ENCODE results near the gene PRDM2. TPM values are rescaled to one million over a fixed set of nuclear protein-coding genes. Genes with fewer than 3 reads are reported as not detected.

Gene PRDM2
- total and polyA plus RNA-seq, 2 of the 13 experiments (the other 11 are each of a cell fraction or from before 2014, with no cell fraction given), result 4.0 to 6.5 TPM

DNA sequence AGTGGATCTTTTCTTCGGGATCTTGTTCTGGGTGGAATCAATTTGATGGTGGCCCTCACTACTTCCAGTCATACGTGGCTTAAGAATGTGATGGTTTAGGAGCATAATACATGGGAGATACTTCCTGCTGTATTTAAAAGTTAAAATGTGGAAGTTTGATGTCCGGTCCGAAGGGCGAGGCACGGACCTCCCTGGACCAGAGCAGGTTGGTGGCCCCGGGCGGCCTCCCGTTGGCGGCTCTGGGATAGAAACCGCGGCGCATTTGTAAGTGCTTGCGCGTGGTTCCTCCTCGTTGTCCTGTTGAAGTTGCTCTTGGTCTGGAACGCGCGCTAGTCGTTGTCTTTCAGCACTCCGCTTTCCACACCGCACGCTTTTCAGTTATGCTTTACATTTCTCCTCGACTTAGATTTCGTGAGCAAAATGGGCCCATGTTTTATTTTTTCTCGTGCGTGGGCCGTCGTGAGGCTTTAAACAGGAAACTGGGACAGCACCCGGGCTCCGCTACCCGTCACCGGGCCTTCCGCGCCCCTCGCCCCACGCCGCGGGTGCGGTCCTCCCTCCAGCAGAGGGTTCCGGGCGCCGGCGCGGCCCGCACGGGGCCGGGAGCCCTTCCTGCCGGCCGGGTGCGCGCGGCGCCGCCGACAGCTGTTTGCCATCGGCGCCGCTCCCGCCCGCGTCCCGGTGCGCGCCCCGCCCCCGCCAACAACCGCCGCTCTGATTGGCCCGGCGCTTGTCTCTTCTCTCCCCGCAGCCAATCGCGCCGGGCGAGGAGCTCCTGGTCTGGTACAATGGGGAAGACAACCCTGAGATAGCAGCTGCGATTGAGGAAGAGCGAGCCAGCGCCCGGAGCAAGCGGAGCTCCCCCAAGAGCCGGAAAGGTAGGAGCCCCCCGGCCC is 48.9 kb downstream of the PRDM2 start (continued):
- TF ChIP-seq, protein P1, sequence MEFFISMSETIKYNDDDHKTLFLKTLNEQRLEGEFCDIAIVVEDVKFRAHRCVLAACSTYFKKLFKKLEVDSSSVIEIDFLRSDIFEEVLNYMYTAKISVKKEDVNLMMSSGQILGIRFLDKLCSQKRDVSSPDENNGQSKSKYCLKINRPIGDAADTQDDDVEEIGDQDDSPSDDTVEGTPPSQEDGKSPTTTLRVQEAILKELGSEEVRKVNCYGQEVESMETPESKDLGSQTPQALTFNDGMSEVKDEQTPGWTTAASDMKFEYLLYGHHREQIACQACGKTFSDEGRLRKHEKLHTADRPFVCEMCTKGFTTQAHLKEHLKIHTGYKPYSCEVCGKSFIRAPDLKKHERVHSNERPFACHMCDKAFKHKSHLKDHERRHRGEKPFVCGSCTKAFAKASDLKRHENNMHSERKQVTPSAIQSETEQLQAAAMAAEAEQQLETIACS (CRISPR knock-in tag; IDR thresholded peaks at IDR 0.05), result peak; percentile 68
- TF ChIP-seq, protein P2, sequence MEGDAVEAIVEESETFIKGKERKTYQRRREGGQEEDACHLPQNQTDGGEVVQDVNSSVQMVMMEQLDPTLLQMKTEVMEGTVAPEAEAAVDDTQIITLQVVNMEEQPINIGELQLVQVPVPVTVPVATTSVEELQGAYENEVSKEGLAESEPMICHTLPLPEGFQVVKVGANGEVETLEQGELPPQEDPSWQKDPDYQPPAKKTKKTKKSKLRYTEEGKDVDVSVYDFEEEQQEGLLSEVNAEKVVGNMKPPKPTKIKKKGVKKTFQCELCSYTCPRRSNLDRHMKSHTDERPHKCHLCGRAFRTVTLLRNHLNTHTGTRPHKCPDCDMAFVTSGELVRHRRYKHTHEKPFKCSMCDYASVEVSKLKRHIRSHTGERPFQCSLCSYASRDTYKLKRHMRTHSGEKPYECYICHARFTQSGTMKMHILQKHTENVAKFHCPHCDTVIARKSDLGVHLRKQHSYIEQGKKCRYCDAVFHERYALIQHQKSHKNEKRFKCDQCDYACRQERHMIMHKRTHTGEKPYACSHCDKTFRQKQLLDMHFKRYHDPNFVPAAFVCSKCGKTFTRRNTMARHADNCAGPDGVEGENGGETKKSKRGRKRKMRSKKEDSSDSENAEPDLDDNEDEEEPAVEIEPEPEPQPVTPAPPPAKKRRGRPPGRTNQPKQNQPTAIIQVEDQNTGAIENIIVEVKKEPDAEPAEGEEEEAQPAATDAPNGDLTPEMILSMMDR (CRISPR knock-in tag; IDR thresholded peaks at IDR 0.05), result peak; percentile 38
- TF ChIP-seq, protein P3, sequence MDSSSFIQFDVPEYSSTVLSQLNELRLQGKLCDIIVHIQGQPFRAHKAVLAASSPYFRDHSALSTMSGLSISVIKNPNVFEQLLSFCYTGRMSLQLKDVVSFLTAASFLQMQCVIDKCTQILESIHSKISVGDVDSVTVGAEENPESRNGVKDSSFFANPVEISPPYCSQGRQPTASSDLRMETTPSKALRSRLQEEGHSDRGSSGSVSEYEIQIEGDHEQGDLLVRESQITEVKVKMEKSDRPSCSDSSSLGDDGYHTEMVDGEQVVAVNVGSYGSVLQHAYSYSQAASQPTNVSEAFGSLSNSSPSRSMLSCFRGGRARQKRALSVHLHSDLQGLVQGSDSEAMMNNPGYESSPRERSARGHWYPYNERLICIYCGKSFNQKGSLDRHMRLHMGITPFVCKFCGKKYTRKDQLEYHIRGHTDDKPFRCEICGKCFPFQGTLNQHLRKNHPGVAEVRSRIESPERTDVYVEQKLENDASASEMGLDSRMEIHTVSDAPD (CRISPR knock-in tag; IDR thresholded peaks at IDR 0.05), result no peak
- no peak for TF ChIP-seq ZNF598 (CRISPR knock-in tag; IDR thresholded peaks at IDR 0.05; ENCODE audit: borderline replicate concordance)
- TF ChIP-seq NFATC3 (CRISPR knock-in tag; IDR thresholded peaks at IDR 0.05), result no peak
- TF ChIP-seq MAF1 (CRISPR knock-in tag; IDR thresholded peaks at IDR 0.05; ENCODE audit: borderline replicate concordance), result no peak
- peak; percentile 7; the same call in 1 of the 2 replicates for TF ChIP-seq SAP130 (CRISPR knock-in tag; IDR thresholded peaks at IDR 0.05; ENCODE audit: low read depth)
- TF ChIP-seq ETV6 (CRISPR knock-in tag; conservative IDR thresholded peaks at IDR 0.05), result peak; percentile 61; the same call in 1 of the 2 replicates
- peak; percentile 27 for TF ChIP-seq GABPA (IDR thresholded peaks at IDR 0.05; ENCODE audit: low read depth, low read length)
- TF ChIP-seq GABPA (CRISPR knock-in tag; IDR thresholded peaks at IDR 0.05; ENCODE audit: low read depth), result no peak; the same call in 1 of the 2 replicates
- TF ChIP-seq, protein P4, sequence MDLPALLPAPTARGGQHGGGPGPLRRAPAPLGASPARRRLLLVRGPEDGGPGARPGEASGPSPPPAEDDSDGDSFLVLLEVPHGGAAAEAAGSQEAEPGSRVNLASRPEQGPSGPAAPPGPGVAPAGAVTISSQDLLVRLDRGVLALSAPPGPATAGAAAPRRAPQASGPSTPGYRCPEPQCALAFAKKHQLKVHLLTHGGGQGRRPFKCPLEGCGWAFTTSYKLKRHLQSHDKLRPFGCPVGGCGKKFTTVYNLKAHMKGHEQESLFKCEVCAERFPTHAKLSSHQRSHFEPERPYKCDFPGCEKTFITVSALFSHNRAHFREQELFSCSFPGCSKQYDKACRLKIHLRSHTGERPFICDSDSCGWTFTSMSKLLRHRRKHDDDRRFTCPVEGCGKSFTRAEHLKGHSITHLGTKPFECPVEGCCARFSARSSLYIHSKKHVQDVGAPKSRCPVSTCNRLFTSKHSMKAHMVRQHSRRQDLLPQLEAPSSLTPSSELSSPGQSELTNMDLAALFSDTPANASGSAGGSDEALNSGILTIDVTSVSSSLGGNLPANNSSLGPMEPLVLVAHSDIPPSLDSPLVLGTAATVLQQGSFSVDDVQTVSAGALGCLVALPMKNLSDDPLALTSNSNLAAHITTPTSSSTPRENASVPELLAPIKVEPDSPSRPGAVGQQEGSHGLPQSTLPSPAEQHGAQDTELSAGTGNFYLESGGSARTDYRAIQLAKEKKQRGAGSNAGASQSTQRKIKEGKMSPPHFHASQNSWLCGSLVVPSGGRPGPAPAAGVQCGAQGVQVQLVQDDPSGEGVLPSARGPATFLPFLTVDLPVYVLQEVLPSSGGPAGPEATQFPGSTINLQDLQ (CRISPR knock-in tag; IDR thresholded peaks at IDR 0.05), result no peak
- TF ChIP-seq, protein P5, sequence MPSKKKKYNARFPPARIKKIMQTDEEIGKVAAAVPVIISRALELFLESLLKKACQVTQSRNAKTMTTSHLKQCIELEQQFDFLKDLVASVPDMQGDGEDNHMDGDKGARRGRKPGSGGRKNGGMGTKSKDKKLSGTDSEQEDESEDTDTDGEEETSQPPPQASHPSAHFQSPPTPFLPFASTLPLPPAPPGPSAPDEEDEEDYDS (CRISPR knock-in tag; IDR thresholded peaks at IDR 0.05), result peak; percentile 84
- no peak for TF ChIP-seq DNMT3B (CRISPR knock-in tag; conservative IDR thresholded peaks at IDR 0.05)
- TF ChIP-seq, protein P6, sequence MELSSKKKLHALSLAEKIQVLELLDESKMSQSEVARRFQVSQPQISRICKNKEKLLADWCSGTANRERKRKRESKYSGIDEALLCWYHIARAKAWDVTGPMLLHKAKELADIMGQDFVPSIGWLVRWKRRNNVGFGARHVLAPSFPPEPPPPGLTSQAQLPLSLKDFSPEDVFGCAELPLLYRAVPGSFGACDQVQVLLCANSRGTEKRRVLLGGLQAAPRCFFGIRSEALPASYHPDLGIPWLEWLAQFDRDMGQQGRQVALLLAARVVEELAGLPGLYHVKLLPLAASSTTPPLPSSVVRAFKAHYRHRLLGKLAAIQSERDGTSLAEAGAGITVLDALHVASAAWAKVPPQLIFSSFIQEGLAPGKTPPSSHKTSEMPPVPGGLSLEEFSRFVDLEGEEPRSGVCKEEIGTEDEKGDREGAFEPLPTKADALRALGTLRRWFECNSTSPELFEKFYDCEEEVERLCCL (CRISPR knock-in tag; IDR thresholded peaks at IDR 0.05; ENCODE audit: borderline replicate concordance), result no peak
- TF ChIP-seq, protein P7, sequence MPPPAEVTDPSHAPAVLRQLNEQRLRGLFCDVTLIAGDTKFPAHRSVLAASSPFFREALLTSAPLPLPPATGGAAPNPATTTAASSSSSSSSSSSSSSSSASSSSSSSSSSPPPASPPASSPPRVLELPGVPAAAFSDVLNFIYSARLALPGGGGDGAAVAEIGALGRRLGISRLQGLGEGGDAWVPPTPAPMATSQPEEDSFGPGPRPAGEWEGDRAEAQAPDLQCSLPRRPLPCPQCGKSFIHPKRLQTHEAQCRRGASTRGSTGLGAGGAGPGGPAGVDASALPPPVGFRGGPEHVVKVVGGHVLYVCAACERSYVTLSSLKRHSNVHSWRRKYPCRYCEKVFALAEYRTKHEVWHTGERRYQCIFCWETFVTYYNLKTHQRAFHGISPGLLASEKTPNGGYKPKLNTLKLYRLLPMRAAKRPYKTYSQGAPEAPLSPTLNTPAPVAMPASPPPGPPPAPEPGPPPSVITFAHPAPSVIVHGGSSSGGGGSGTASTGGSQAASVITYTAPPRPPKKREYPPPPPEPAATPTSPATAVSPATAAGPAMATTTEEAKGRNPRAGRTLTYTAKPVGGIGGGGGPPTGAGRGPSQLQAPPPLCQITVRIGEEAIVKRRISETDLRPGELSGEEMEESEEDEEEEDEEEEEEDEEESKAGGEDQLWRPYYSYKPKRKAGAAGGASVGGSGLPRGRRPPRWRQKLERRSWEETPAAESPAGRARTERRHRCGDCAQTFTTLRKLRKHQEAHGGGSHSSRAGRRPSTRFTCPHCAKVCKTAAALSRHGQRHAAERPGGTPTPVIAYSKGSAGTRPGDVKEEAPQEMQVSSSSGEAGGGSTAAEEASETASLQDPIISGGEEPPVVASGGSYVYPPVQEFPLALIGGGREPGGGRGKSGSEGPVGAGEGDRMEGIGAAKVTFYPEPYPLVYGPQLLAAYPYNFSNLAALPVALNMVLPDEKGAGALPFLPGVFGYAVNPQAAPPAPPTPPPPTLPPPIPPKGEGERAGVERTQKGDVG (CRISPR knock-in tag; IDR thresholded peaks at IDR 0.05; ENCODE audit: borderline replicate concordance), result no peak

Data from HepG2 (cell line).